ENCODE measurements around the gene RALBP1.

RALBP1 gene

GRCh38 chr18:9539283-9539682 lies 64.0 kb downstream of the RALBP1 start:
- no peak for TF ChIP-seq MYC (IDR thresholded peaks at IDR 0.05; ENCODE audit: low read depth, low read length)
- no peak for TF ChIP-seq CTCF (IDR thresholded peaks at IDR 0.05; ENCODE audit: low read depth, low read length)
- TF ChIP-seq MAX (IDR thresholded peaks at IDR 0.05; ENCODE audit: low read depth, low read length), result no peak
- TF ChIP-seq POLR2A (IDR thresholded peaks at IDR 0.05; ENCODE audit: extremely low read depth, insufficient read length), result no peak

GRCh38 chr18:9539938-9540337 lies 64.6 kb downstream of the RALBP1 start:
- TF ChIP-seq MAX (IDR thresholded peaks at IDR 0.05; ENCODE audit: low read depth, low read length) (no peak), POLR2A (IDR thresholded peaks at IDR 0.05; ENCODE audit: extremely low read depth, insufficient read length) (no peak), MYC (IDR thresholded peaks at IDR 0.05; ENCODE audit: low read depth, low read length) (no peak)
- no peak for DNase-seq (ENCODE audit: low read depth)
- H3K4me3 ChIP-seq (ENCODE audit: low read depth, low read length), result no peak overlapping the region

More at GRCh38 chr18:9539283-9539682, 64.0 kb downstream of the RALBP1 start:
- no peak overlapping the region for H3K4me3 ChIP-seq (ENCODE audit: low read depth, low read length)
- no peak for DNase-seq (ENCODE audit: low read depth)

GRCh38 chr18:9542924-9543323 lies 67.6 kb downstream of the RALBP1 start:
- DNase-seq (ENCODE audit: low read depth), result no peak
- H3K4me3 ChIP-seq (ENCODE audit: low read depth, low read length), result no peak overlapping the region
- TF ChIP-seq POLR2A (IDR thresholded peaks at IDR 0.05; ENCODE audit: extremely low read depth, insufficient read length) (no peak), MAX (IDR thresholded peaks at IDR 0.05; ENCODE audit: low read depth, low read length) (no peak), MYC (IDR thresholded peaks at IDR 0.05; ENCODE audit: low read depth, low read length) (no peak)

- H3K4me3 ChIP-seq (ENCODE audit: low read depth, low read length), result no peak overlapping the region
- TF ChIP-seq CTCF (IDR thresholded peaks at IDR 0.05; ENCODE audit: low read depth, low read length), result no peak
- no peak for TF ChIP-seq MAX (IDR thresholded peaks at IDR 0.05; ENCODE audit: low read depth, low read length)
- no peak for TF ChIP-seq MYC (IDR thresholded peaks at IDR 0.05; ENCODE audit: low read depth, low read length)
- no peak for TF ChIP-seq POLR2A (IDR thresholded peaks at IDR 0.05; ENCODE audit: extremely low read depth, insufficient read length)
- no peak for DNase-seq (ENCODE audit: low read depth)
Measured at GRCh38 chr18:9545029-9545428, 69.7 kb downstream of the RALBP1 start.

- H3K4me3 ChIP-seq (ENCODE audit: low read depth, low read length), result no peak overlapping the region
- TF ChIP-seq POLR2A (IDR thresholded peaks at IDR 0.05; ENCODE audit: extremely low read depth, insufficient read length) (no peak), CTCF (IDR thresholded peaks at IDR 0.05; ENCODE audit: low read depth, low read length) (no peak), MYC (IDR thresholded peaks at IDR 0.05; ENCODE audit: low read depth, low read length) (no peak), MAX (IDR thresholded peaks at IDR 0.05; ENCODE audit: low read depth, low read length) (no peak)
- no peak for DNase-seq (ENCODE audit: low read depth)
Measured at GRCh38 chr18:9546468-9546867, 71.2 kb downstream of the RALBP1 start.

GRCh38 chr18:9547782-9548181 lies 72.5 kb downstream of the RALBP1 start:
- no peak for DNase-seq (ENCODE audit: low read depth)
- H3K4me3 ChIP-seq (ENCODE audit: low read depth, low read length), result no peak overlapping the region
- TF ChIP-seq POLR2A (IDR thresholded peaks at IDR 0.05; ENCODE audit: extremely low read depth, insufficient read length) (no peak), MYC (IDR thresholded peaks at IDR 0.05; ENCODE audit: low read depth, low read length) (no peak), CTCF (IDR thresholded peaks at IDR 0.05; ENCODE audit: low read depth, low read length) (no peak), MAX (IDR thresholded peaks at IDR 0.05; ENCODE audit: low read depth, low read length) (no peak)
